Measurements from ENCODE around the gene ELAVL1. TPM values are rescaled to one million over a fixed set of nuclear protein-coding genes. Genes with fewer than 3 reads are reported as not detected.

The ELAVL1 gene
- total and polyA plus RNA-seq, 3 donors from 2014 or later = 75.7 to 128 (median 84.8) TPM

DNA sequence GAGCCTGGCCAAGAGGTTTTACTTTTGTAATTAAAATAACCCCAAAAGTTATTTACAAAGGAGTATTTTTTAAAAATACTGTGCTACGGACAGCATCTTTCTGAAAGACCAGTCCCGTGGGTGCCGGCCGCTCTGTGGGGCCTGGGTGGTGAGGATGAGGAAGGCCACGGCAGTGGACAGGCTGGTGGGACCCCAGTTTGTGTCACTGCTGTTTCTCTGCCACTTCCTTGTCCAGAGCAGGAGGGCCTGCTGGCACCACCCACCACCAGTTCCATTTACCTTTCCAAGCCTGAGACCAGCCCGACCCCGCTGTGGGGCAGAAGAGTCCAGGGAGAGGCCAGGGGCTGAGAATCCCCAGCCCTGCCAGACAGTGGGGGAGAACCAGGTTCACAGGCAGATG, 23.8 kb downstream of the ELAVL1 start:
- intact Hi-C loops (cut with DNase I; ENCODE audit: low total_unique reads) = no loop called here
- Histone ChIP-seq H3K4me3 (no peak overlapping the region), H3K27ac (no peak overlapping the region), H3K27me3 (no peaks in the 10 kb centered on the region), H3K36me3 (ENCODE audit: low read depth, missing control alignments) (no peaks in the 10 kb centered on the region), H3K9me3 (no peaks in the 10 kb centered on the region), H3K4me1 (no peaks in the 10 kb centered on the region)
- no peak for TF ChIP-seq POLR2A (IDR thresholded peaks at IDR 0.05)
- TF ChIP-seq, protein P1, sequence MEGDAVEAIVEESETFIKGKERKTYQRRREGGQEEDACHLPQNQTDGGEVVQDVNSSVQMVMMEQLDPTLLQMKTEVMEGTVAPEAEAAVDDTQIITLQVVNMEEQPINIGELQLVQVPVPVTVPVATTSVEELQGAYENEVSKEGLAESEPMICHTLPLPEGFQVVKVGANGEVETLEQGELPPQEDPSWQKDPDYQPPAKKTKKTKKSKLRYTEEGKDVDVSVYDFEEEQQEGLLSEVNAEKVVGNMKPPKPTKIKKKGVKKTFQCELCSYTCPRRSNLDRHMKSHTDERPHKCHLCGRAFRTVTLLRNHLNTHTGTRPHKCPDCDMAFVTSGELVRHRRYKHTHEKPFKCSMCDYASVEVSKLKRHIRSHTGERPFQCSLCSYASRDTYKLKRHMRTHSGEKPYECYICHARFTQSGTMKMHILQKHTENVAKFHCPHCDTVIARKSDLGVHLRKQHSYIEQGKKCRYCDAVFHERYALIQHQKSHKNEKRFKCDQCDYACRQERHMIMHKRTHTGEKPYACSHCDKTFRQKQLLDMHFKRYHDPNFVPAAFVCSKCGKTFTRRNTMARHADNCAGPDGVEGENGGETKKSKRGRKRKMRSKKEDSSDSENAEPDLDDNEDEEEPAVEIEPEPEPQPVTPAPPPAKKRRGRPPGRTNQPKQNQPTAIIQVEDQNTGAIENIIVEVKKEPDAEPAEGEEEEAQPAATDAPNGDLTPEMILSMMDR (IDR thresholded peaks at IDR 0.05) = no peak
- 85 to 87% methylated on average over 5 to 7 of the region's 7 CpGs for WGBS, 2 donors
- DNase-seq = no peak

DNA sequence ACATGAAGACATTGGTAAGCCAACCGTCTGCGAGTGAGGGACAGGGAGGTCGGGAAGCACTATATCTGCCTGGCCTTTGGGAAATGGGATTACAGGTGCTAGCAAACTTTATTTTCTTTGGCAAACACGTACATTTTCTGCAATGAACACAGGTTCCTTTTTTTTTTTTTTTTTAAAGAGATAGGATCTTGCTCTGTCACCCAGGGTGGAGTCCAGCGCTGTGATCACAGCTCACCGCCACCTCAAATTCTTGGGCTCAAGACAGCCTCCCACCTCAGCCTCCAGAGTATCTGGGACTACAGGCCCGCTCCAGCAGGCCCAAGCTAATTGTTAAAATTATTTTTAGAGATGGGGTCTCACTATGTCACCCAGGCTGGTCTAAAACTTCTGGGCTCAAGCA, 24.2 kb downstream of the ELAVL1 start:
- H3K27ac ChIP-seq = no peak overlapping the region
- intact Hi-C loops (cut with DNase I; ENCODE audit: low total_unique reads) = no loop called here
- WGBS, 2 donors = 83 to 90% methylated on average over 7 of the region's 7 CpGs
- no peak for TF ChIP-seq POLR2A (IDR thresholded peaks at IDR 0.05)
- TF ChIP-seq, protein P1 (IDR thresholded peaks at IDR 0.05) = no peak
- no peak overlapping the region for H3K4me3 ChIP-seq
- H3K4me1 ChIP-seq = no peaks in the 10 kb centered on the region
- H3K36me3 ChIP-seq (ENCODE audit: low read depth, missing control alignments) = no peaks in the 10 kb centered on the region
- no peak for DNase-seq
- no peaks in the 10 kb centered on the region for H3K9me3 ChIP-seq
- H3K27me3 ChIP-seq = no peaks in the 10 kb centered on the region

DNA sequence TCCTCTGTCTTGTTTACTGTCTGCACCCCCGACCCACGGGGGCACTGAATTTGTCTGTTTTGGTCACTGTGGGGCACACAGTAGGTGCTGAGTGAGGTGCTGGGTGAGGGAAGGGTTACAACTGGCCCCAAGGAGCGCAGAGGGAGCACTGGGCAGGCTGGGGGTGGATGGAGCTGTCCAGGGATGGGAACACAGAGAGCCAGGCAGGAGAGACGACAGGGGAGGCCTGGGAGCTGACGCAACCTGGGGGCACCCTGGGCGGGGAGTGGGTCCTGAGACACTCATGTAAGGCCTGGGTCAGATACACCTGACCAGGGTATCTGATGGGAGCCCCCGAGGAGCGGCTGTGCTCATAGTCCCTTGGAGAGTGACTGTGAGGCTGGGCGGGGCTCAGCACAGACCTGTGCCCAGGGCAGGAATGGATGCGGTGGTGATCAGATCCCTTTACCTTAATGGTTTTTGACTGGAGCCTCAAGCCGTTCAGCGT, 24.8 kb downstream of the ELAVL1 start:
- TF ChIP-seq, protein P1 (IDR thresholded peaks at IDR 0.05) = no peak
- no peak for TF ChIP-seq POLR2A (IDR thresholded peaks at IDR 0.05)
- Histone ChIP-seq H3K4me1 (no peaks in the 10 kb centered on the region), H3K27ac (no peak overlapping the region), H3K27me3 (no peaks in the 10 kb centered on the region), H3K4me3 (no peak overlapping the region), H3K9me3 (no peaks in the 10 kb centered on the region), H3K36me3 (ENCODE audit: low read depth, missing control alignments) (no peaks in the 10 kb centered on the region)
- WGBS, 2 donors = 87 to 88% methylated on average over 11 to 12 of the region's 12 CpGs
- DNase-seq = no peak
- intact Hi-C loops (cut with DNase I; ENCODE audit: low total_unique reads) = no loop called here

DNA sequence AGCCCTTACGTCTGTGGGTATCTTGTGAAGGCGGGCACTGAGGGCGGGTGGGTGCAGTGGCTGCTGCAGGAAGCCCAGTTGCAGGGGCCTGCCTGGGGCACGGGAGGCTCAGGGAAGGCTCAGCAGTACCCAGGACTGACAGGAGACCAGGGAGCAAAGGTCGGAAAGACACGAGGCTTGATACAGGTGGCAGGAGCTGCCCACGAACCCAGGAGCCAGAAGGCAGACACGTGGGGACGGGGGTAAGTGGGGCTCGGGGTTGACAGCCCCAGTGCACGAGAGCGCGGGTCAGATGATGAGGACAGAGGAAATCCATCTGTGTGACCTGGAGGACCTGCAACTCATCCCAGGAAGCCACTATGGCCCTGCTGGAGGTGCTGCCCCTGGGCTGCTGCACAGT, 25.3 kb downstream of the ELAVL1 start:
- intact Hi-C loops (cut with DNase I; ENCODE audit: low total_unique reads) = no loop called here
- H3K4me1 ChIP-seq = no peaks in the 10 kb centered on the region
- 86 to 94% methylated on average over 13 of the region's 13 CpGs for WGBS, 2 donors
- no peak overlapping the region for H3K27ac ChIP-seq
- H3K4me3 ChIP-seq = no peak overlapping the region
- DNase-seq = no peak
- TF ChIP-seq, protein P1 (IDR thresholded peaks at IDR 0.05) = no peak
- TF ChIP-seq POLR2A (IDR thresholded peaks at IDR 0.05) = no peak
- no peaks in the 10 kb centered on the region for H3K36me3 ChIP-seq (ENCODE audit: low read depth, missing control alignments)
- H3K27me3 ChIP-seq = no peaks in the 10 kb centered on the region
- H3K9me3 ChIP-seq = no peaks in the 10 kb centered on the region

DNA sequence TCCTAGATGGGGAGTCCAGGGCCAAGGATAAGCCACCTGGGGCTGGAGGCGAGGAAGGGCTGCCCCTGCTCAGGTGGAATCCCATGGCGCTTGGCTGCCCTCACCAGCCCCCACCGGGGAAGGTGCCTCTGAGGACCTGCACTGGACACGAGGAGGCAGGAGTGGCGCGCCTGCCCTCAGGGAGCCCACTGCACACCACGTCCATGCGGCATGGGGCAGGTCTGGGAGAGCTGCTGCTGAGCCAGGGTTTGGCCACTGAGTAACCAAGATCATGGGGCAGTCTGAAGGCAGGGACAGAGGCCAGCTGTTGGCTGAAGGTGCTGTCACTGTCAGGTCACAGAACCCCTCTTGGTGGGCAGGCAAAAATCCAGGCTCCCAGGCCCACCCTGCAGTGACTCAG, 25.9 kb downstream of the ELAVL1 start:
- no peaks in the 10 kb centered on the region for H3K9me3 ChIP-seq
- no peaks in the 10 kb centered on the region for H3K36me3 ChIP-seq (ENCODE audit: low read depth, missing control alignments)
- TF ChIP-seq POLR2A (IDR thresholded peaks at IDR 0.05) = no peak
- TF ChIP-seq, protein P1 (IDR thresholded peaks at IDR 0.05) = no peak

More for the DNA sequence above, 25.9 kb downstream of the ELAVL1 start:
- Histone ChIP-seq H3K27ac (no peak overlapping the region), H3K27me3 (no peaks in the 10 kb centered on the region), H3K4me3 (no peak overlapping the region), H3K4me1 (no peaks in the 10 kb centered on the region)
- no peak for DNase-seq
- 94 to 97% methylated on average over 7 to 8 of the region's 8 CpGs for WGBS, 2 donors
- intact Hi-C loops (cut with DNase I; ENCODE audit: low total_unique reads) = no loop called here

All from testis (tissue), 3 donors.